Panc1 (cell line): Measurements from ENCODE around the gene SMC6. TPM values are rescaled to one million over a fixed set of nuclear protein-coding genes. Genes with fewer than 3 reads are reported as not detected.

Experiments used
- ATAC-seq: fragments of 200-7000 bp; cut with Tn5 transposase; 2 replicates; pipeline ENCODE4 v1.9.1; 2020; ENCODE audit warnings: mild to moderate bottlenecking, moderate library complexity
- BruUV-seq: library from RNA; stranded (reverse); fragments of 400-500 nt; replicated peaks from 2 replicates; lab custom pipeline; 2021; lab: Mats Ljungman, UMichigan
- CTCF ChIA-PET: fragments of 300-600 bp; sonication (Branson Sonifier 250); formaldehyde crosslinking; loops from one replicate; lab custom pipeline; 2022; ENCODE audit warnings: antibody characterized with exemption; lab: Charles Lee
- POLR2A ChIA-PET: fragments of 300-600 bp; sonication (Branson Sonifier 250); formaldehyde crosslinking; loops from one replicate; lab custom pipeline; 2022; ENCODE audit warnings: antibody characterized with exemption; lab: Charles Lee
- DNase-seq: peaks from one replicate; pipeline ENCODE4 v3.0.0-alpha.2; 2010; ENCODE audit warnings: low read depth, low spot score
- H3K27ac ChIP-seq: 2 replicates; pipeline ENCODE4 v1.5.1; 2011; ENCODE audit warnings: mild to moderate bottlenecking, low read length, inconsistent platforms
- H3K27me3 ChIP-seq: fragments of 200-500 bp; sonication (Bioruptor generic); 2 replicates; pipeline ENCODE4 v1.6.0; 2014; ENCODE audit warnings: low read length, inconsistent platforms; ENCODE audit not compliant: control insufficient read depth, insufficient read depth
- H3K36me3 ChIP-seq: fragments of 200-500 bp; sonication (Bioruptor generic); 2 replicates; pipeline ENCODE4 v1.5.1; 2014; ENCODE audit warnings: inconsistent platforms, mild to moderate bottlenecking, low read length, moderate library complexity; ENCODE audit not compliant: control insufficient read depth, insufficient read depth
- H3K4me1 ChIP-seq: 2 replicates; pipeline ENCODE4 v1.5.1; 2011; ENCODE audit warnings: inconsistent platforms, mild to moderate bottlenecking, low read length, moderate library complexity; ENCODE audit not compliant: control insufficient read depth, insufficient read depth
- H3K4me3 ChIP-seq, 2 experiments: 2 replicates each; pipeline ENCODE4 v1.5.1; 2011 to 2012; ENCODE audit warnings: low read depth in 2 of 2, low read length in 2 of 2, mild to moderate bottlenecking in 2 of 2, inconsistent platforms in 1 of 2, moderate library complexity in 1 of 2
- H3K9me3 ChIP-seq: fragments of 200-500 bp; sonication (Bioruptor generic); 2 replicates; pipeline ENCODE4 v1.5.1; 2014; ENCODE audit warnings: low read depth, mild to moderate bottlenecking, inconsistent platforms, low read length, moderate library complexity; ENCODE audit not compliant: control insufficient read depth, insufficient read depth
- CTCF ChIP-seq: fragments of 450-650 bp; IDR thresholded peaks from 2 replicates; pipeline ENCODE4 v1.5.1; 2017; ENCODE audit warnings: mild to moderate bottlenecking
- POLR2AphosphoS5 ChIP-seq: IDR thresholded peaks from 2 replicates; pipeline ENCODE4 v1.6.1; 2012; ENCODE audit warnings: mild to moderate bottlenecking, low read depth, low read length, moderate library complexity
- REST ChIP-seq, 2 experiments: IDR thresholded peaks; 2 replicates each; pipeline ENCODE4 v1.6.1; 2011 to 2012; ENCODE audit warnings: low read depth in 2 of 2, control low read depth in 1 of 2, low read length in 1 of 2, mild to moderate bottlenecking in 1 of 2, moderate library complexity in 1 of 2; ENCODE audit not compliant: insufficient read depth in 1 of 2
- SIN3A ChIP-seq: IDR thresholded peaks from 2 replicates; pipeline ENCODE4 v1.6.1; 2012; ENCODE audit warnings: low read depth, mild to moderate bottlenecking, low read length, moderate library complexity, borderline replicate concordance; ENCODE audit not compliant: insufficient read depth
- TCF7L2 ChIP-seq: IDR thresholded peaks from 2 replicates; pipeline ENCODE4 v1.6.1; 2011; ENCODE audit warnings: mild to moderate bottlenecking, low read depth, low read length, inconsistent platforms
- in situ Hi-C: cut with HindIII; loops from 2 replicates; pipeline ENCODE4 v1.10.0; 2016; ENCODE audit warnings: low sequenced_read_pairs, low pct_unique_long_range_greater_than_20kb
- intact Hi-C: fragments of 100-400 bp; cut with micrococcal nuclease; formaldehyde crosslinking; loops from one replicate; pipeline ENCODE4 v1.10.0; 2022; ENCODE audit not compliant: unreplicated experiment
- total RNA-seq: library from RNA; stranded (reverse); gene quantifications from one replicate; pipeline ENCODE4 v1.2.1, GENCODE V29; 2021; ENCODE audit not compliant: unreplicated experiment

The SMC6 gene
- total RNA-seq, 1 experiment from 2014 or later: 43.8 TPM

GRCh38 chr2:17628349-17629261 lies 125.0 kb downstream of the SMC6 start:
- no TSS peak for BruUV-seq
- Histone ChIP-seq H3K27ac (no peak overlapping the region), H3K4me1 (no peaks in the 10 kb centered on the region), H3K9me3 (no peaks in the 10 kb centered on the region), H3K27me3 (no peaks in the 10 kb centered on the region), H3K36me3 (no peaks in the 10 kb centered on the region), H3K4me3 (no peak overlapping the region)
- POLR2A ChIA-PET: no interaction called here
- ATAC-seq: no peak
- intact Hi-C loops (no loop called here), in situ Hi-C loops (no loop called here)
- TF ChIP-seq REST (IDR thresholded peaks at IDR 0.05; ENCODE audit: insufficient read depth in 1 of 2, low read depth in 2 of 2, low read length in 1 of 2) (no peak), SIN3A (no peak), POLR2AphosphoS5 (no peak)
- DNase-seq: no peak
- CTCF ChIA-PET: no interaction called here

GRCh38 chr2:17627434-17627833 lies 126.2 kb downstream of the SMC6 start:
- H3K27ac ChIP-seq: no peak overlapping the region
- POLR2A ChIA-PET: no interaction called here
- DNase-seq (no peak), ATAC-seq (no peak)
- TF ChIP-seq POLR2AphosphoS5: no peak
- CTCF ChIA-PET: no interaction called here
- H3K4me1 ChIP-seq: no peaks in the 10 kb centered on the region
- H3K4me3 ChIP-seq: no peak overlapping the region
- no peaks in the 10 kb centered on the region for H3K36me3 ChIP-seq
- intact Hi-C loops (no loop called here), in situ Hi-C loops (no loop called here)
- BruUV-seq: no TSS peak
- H3K27me3 ChIP-seq: no peaks in the 10 kb centered on the region
- H3K9me3 ChIP-seq: no peaks in the 10 kb centered on the region

DNA sequence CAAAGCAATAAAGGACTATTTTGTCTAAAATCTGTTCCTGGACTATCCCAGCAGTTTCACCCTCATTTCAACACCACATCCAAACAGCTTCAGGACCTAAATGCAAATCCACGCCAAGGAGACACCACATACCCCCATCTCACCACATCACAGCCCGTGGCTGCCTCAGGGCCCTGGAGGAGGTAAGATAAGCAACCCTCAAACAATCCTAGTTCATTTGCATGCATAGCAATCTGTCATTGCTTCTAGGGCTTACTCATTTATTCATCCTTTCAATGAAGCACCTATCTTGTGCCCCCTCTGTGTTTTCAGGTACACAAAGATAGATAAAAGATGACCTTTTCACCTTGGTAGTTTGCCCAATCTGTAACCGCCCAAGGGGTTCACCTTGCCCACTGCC lies 126.6 kb downstream of the SMC6 start:
- ChIA-PET POLR2A (no interaction called here), CTCF (no interaction called here)
- BruUV-seq: no TSS peak
- no peaks in the 10 kb centered on the region for H3K4me1 ChIP-seq
- in situ Hi-C loops: no loop called here
- H3K36me3 ChIP-seq: no peaks in the 10 kb centered on the region
- no peak overlapping the region for H3K4me3 ChIP-seq
- ATAC-seq (no peak), DNase-seq (no peak)
- no peaks in the 10 kb centered on the region for H3K9me3 ChIP-seq
- H3K27me3 ChIP-seq: no peaks in the 10 kb centered on the region
- no peak overlapping the region for H3K27ac ChIP-seq
- intact Hi-C loops: no loop called here
- TF ChIP-seq TCF7L2 (no peak), SIN3A (no peak), POLR2AphosphoS5 (no peak), REST (IDR thresholded peaks at IDR 0.05; ENCODE audit: insufficient read depth in 1 of 2, low read depth in 2 of 2, low read length in 1 of 2) (no peak), CTCF (no peak)
